GM19468 (cell line): ENCODE measurements around the gene NR4A2.
"Not testable (repeated sequence)": the region's sequence is repeated elsewhere in the genome, so short reads cannot be mapped to it uniquely, and the experiment has no call there.

Experiments
- ATAC-seq: cut with Tn5 transposase; IDR thresholded peaks from one replicate; pipeline ENCODE4 v1.9.1; 2021; ENCODE audit warnings: mild to moderate bottlenecking, moderate library complexity, moderate number of reproducible peaks; ENCODE audit not compliant: unreplicated experiment; ENCODE audit errors: extremely low read depth

The NR4A2 gene

GRCh38 chr2:156322686-156323231, 9.8 kb downstream of the NR4A2 start:
- ATAC-seq: no peak

DNA sequence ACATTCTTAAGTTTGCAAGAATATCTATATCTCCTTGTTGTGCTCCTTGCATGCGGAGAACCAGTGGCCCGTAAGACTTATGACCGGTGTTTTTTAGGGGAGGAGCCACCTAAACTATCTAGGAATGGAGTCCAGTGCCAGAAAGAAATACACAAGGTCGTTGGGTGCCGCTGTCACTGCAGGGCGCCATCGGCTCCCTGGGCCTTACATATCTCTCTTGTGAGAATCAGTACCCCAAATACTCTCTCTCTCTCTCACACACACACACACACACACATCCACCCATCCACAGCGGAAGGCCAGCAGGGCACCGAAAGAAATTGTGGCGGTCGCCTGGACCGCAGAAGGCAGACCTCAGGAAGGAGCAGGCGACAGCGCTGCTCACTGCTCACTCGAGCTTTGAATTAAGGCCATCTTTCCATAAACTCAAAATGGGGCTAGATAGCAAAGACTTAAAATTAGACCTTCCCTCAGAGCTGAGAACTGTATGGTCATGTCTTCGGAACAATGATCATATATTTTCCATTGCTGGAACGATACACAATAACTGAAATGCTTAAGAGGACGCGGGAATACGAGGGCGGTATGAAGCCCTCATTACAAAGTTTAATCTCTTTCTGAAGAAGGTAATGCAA, 10.4 kb downstream of the NR4A2 start:
- no peak for ATAC-seq

DNA sequence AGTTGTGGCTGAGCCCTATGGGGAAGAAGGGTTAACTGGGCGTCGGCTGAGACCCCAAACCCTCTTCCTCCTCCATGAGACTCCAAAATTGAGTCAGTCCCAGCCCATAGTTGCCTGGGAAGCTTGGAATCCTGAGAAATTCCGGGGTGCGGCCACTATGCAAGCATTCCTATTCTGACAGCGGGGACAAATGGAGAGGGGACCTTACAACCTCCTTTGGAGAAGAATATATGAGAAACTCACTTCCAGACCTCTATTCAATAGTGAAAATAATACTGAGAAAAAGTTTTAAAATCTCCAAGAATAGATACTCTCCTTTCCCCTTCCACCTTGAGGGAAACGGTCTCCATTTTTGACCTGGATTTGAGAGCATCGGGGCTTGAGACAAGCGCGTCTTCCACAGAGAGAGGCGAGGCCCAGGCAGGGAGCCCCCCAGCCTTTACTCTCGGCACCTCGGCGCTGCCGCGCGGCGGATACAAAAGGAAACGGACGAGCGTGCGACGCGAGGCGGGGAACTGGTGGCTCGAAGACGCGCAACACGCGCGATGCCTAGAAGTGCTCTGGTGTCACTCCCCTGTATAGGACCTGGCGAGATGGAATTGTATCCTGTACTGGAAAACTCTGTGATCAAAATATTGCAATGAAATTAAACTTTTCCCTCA, 11.1 kb downstream of the NR4A2 start:
- no peak for ATAC-seq

- ATAC-seq: no peak
Measured at GRCh38 chr2:156320486-156321098, 11.9 kb downstream of the NR4A2 start.

DNA sequence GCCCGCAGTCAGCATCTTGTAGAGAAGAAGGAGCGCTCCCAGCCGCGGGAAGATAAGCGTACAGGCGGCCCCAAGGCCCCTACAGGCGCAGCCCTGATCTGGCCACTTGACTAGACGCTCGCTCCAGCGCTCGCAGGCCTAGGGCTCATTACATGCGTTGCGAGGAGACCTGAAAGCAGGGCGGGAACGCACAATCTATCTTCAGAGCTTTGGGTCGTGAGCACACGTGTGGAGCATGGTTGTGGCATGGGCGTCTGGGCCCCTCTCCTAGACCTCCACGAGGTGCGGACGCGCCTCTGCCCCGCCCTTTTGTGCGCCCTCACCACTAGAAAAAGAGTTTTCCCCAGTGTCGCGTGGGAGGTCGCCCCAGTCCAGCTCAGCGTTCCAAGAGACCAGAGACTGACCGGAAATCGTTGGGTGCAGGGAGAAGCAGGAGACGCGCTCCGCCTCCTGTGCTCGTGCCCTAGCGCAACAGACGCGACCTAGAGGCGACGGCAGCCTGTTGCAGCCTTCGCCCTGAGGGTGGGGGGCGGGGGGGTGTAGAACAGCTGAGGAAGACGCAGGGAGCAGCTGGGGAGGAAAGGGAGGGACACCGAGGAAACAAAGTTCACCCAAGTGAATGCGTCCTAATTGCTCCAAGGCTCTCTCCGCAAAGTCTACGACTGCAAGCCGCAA, 12.6 kb downstream of the NR4A2 start:
- ATAC-seq: no peak

- ATAC-seq: no peak
Measured at GRCh38 chr2:156317631-156318030, 14.9 kb downstream of the NR4A2 start.

- no peak for ATAC-seq
Measured at GRCh38 chr2:156311976-156312375, 20.5 kb downstream of the NR4A2 start.

- ATAC-seq: no peak
Measured at GRCh38 chr2:156310773-156311172, 21.7 kb downstream of the NR4A2 start.

- no peak for ATAC-seq
Measured at GRCh38 chr2:156309917-156310316, 22.6 kb downstream of the NR4A2 start.

GRCh38 chr2:156309167-156309566, 23.4 kb downstream of the NR4A2 start:
- ATAC-seq: peak; percentile 48

- ATAC-seq: no peak
Measured at GRCh38 chr2:156306821-156307220, 25.7 kb downstream of the NR4A2 start.

GRCh38 chr2:156305121-156305520, 27.4 kb downstream of the NR4A2 start:
- no peak for ATAC-seq

GRCh38 chr2:156300337-156300736, 32.2 kb downstream of the NR4A2 start:
- no peak for ATAC-seq

GRCh38 chr2:156294945-156295580, 37.5 kb downstream of the NR4A2 start:
- no peak for ATAC-seq

DNA sequence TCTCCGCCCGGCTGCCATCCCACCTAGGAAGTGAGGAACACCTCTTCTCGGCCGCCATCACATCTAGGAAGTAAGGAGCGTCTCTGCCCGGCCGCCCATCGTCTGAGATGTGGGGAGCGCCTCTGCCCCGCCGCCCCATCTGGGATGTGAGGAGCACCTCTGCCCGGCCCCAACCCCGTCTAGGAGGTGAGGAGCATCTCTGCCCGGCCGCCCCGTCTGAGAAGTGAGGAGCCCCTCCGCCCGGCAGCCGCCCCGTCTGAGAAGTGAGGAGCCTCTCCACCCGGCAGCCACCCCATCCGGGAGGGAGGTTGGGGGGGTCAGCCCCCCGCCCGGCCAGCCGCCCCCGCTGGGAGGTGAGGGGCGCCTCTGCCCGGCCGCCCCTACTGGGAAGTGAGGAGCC, 39.1 kb downstream of the NR4A2 start:
- ATAC-seq: not testable (repeated sequence)

GRCh38 chr2:156279446-156280150, 52.9 kb downstream of the NR4A2 start:
- no peak for ATAC-seq
